H9 (cell line): ENCODE results near the gene HCN2. TPM values are rescaled to one million over a fixed set of nuclear protein-coding genes. Genes with fewer than 3 reads are reported as not detected.

ENCODE experiments used
- DNase-seq: peaks from one replicate; pipeline ENCODE4 v3.0.0-alpha.2; 2017
- H2AFZ ChIP-seq: one replicate; pipeline ENCODE4 v1.6.1; 2013; ENCODE audit warnings: mild to moderate bottlenecking, low read length, control low read depth, moderate library complexity
- H2AK5ac ChIP-seq: 2 replicates; pipeline ENCODE4 v1.6.1; 2013; ENCODE audit warnings: low read length, control low read depth, mixed read lengths; ENCODE audit not compliant: insufficient read length
- H2BK120ac ChIP-seq: one replicate; pipeline ENCODE4 v1.6.1; 2013; ENCODE audit warnings: low read depth, mild to moderate bottlenecking, low read length, control low read depth, inconsistent platforms; ENCODE audit not compliant: poor library complexity, severe bottlenecking
- H2BK12ac ChIP-seq: 2 replicates; pipeline ENCODE4 v1.6.1; 2013; ENCODE audit warnings: low read length, control low read depth, mixed read lengths, low read depth; ENCODE audit not compliant: insufficient read length
- H2BK15ac ChIP-seq: 2 replicates; pipeline ENCODE4 v1.6.1; 2013; ENCODE audit warnings: low read depth, low read length, control low read depth
- H2BK20ac ChIP-seq: one replicate; pipeline ENCODE4 v1.6.1; 2013; ENCODE audit warnings: low read depth, mild to moderate bottlenecking, low read length, control low read depth, inconsistent platforms; ENCODE audit not compliant: poor library complexity, severe bottlenecking
- H2BK5ac ChIP-seq: 2 replicates; pipeline ENCODE4 v1.6.1; 2013; ENCODE audit warnings: low read length, control low read depth, mixed read lengths; ENCODE audit not compliant: insufficient read length
- H3K14ac ChIP-seq: 2 replicates; pipeline ENCODE4 v1.6.1; 2013; ENCODE audit warnings: low read length, control low read depth; ENCODE audit not compliant: insufficient read depth
- H3K18ac ChIP-seq: 2 replicates; pipeline ENCODE4 v1.6.1; 2013; ENCODE audit warnings: low read depth, mild to moderate bottlenecking, mixed read lengths, low read length, control low read depth; ENCODE audit not compliant: insufficient read length
- H3K23ac ChIP-seq: 2 replicates; pipeline ENCODE4 v1.6.1; 2013; ENCODE audit warnings: low read length, control low read depth, mixed read lengths, low read depth; ENCODE audit not compliant: insufficient read length
- H3K23me2 ChIP-seq: 2 replicates; pipeline ENCODE4 v1.6.1; 2013; ENCODE audit warnings: low read depth, mild to moderate bottlenecking, mixed read lengths, low read length, control low read depth; ENCODE audit not compliant: insufficient read length, poor library complexity, severe bottlenecking
- H3K27ac ChIP-seq: 2 replicates; pipeline ENCODE4 v1.5.1; 2013; ENCODE audit warnings: low read length, control low read depth, mixed read lengths, low read depth; ENCODE audit not compliant: insufficient read length
- H3K27me3 ChIP-seq: 2 replicates; pipeline ENCODE4 v1.6.1; 2013; ENCODE audit warnings: low read length, control low read depth, inconsistent platforms; ENCODE audit not compliant: insufficient read depth
- H3K4ac ChIP-seq: 2 replicates; pipeline ENCODE4 v1.6.1; 2013; ENCODE audit warnings: low read depth, mild to moderate bottlenecking, control low read depth, inconsistent platforms, low read length, moderate library complexity
- H3K4me1 ChIP-seq: 2 replicates; pipeline ENCODE4 v1.6.1; 2013; ENCODE audit warnings: low read length, control low read depth, inconsistent platforms; ENCODE audit not compliant: insufficient read depth
- H3K4me2 ChIP-seq: 2 replicates; pipeline ENCODE4 v1.6.1; 2013; ENCODE audit warnings: low read length, control low read depth, mixed read lengths; ENCODE audit not compliant: insufficient read length, insufficient read depth
- H3K56ac ChIP-seq: 2 replicates; pipeline ENCODE4 v1.6.1; 2013; ENCODE audit warnings: low read depth, mild to moderate bottlenecking, mixed read lengths, low read length, control low read depth; ENCODE audit not compliant: insufficient read length
- H3K79me1 ChIP-seq: 2 replicates; pipeline ENCODE4 v1.6.1; 2013; ENCODE audit warnings: low read depth, mild to moderate bottlenecking, moderate library complexity, low read length, control low read depth, inconsistent platforms; ENCODE audit not compliant: insufficient read depth, poor library complexity, severe bottlenecking
- H3K79me2 ChIP-seq: 2 replicates; pipeline ENCODE4 v1.6.1; 2013; ENCODE audit warnings: low read length, control low read depth, inconsistent platforms; ENCODE audit not compliant: insufficient read depth
- H3K9ac ChIP-seq: 2 replicates; pipeline ENCODE4 v1.6.1; 2013; ENCODE audit warnings: low read length, control low read depth, mixed read lengths; ENCODE audit not compliant: insufficient read length; ENCODE audit errors: extremely low read depth
- H3K9me3 ChIP-seq: one replicate; pipeline ENCODE4 v1.6.1; 2013; ENCODE audit warnings: low read depth, low read length, inconsistent platforms; ENCODE audit not compliant: control insufficient read depth
- H3T11ph ChIP-seq: one replicate; pipeline ENCODE4 v1.6.1; 2013; ENCODE audit warnings: mild to moderate bottlenecking, low read length, control low read depth, inconsistent platforms
- H4K20me1 ChIP-seq: one replicate; pipeline ENCODE4 v1.6.1; 2013; ENCODE audit not compliant: control insufficient read depth, insufficient read length, insufficient read depth
- H4K5ac ChIP-seq: 2 replicates; pipeline ENCODE4 v1.6.1; 2013; ENCODE audit warnings: low read depth, mild to moderate bottlenecking, mixed read lengths, low read length, control low read depth; ENCODE audit not compliant: insufficient read length
- H4K8ac ChIP-seq: replicated peaks from 2 replicates; pipeline ENCODE4 v1.6.1; 2013; ENCODE audit warnings: low read length, control low read depth, mixed read lengths, low read depth; ENCODE audit not compliant: insufficient read length
- H4K91ac ChIP-seq: 2 replicates; pipeline ENCODE4 v1.6.1; 2013; ENCODE audit warnings: low read depth, mild to moderate bottlenecking, moderate library complexity, mixed read lengths, low read length, control low read depth; ENCODE audit not compliant: insufficient read length
- H3K27ac Mint-ChIP-seq, 3 experiments: 2 replicates in 2 of 3; 3 replicates in 1 of 3; pipeline ENCODE4 v1.8.0; 2020 to 2021; ENCODE audit warnings: mixed read lengths in 3 of 3, mild to moderate bottlenecking in 1 of 3, moderate library complexity in 1 of 3
- H3K27me3 Mint-ChIP-seq: 2 replicates; pipeline ENCODE4 v1.8.0; 2021; ENCODE audit warnings: low read depth, mild to moderate bottlenecking, moderate library complexity, mixed read lengths
- H3K36me3 Mint-ChIP-seq, 3 experiments: 2 replicates in 2 of 3; 3 replicates in 1 of 3; pipeline ENCODE4 v1.8.0; 2020 to 2021; ENCODE audit warnings: low read depth in 3 of 3, mixed read lengths in 3 of 3; ENCODE audit not compliant: insufficient read depth in 1 of 3
- H3K4me1 Mint-ChIP-seq, 2 experiments: 2 replicates each; pipeline ENCODE4 v1.8.0; 2020; ENCODE audit warnings: mixed read lengths in 2 of 2
- H3K4me3 Mint-ChIP-seq, 2 experiments: 2 replicates in 1 of 2; 3 replicates in 1 of 2; pipeline ENCODE4 v1.8.0; 2020 to 2021; ENCODE audit warnings: mild to moderate bottlenecking in 2 of 2, mixed read lengths in 2 of 2, moderate library complexity in 1 of 2
- H3K9me3 Mint-ChIP-seq, 2 experiments: 2 replicates in 1 of 2; 3 replicates in 1 of 2; pipeline ENCODE4 v1.8.0; 2020; ENCODE audit warnings: mild to moderate bottlenecking in 2 of 2, mixed read lengths in 2 of 2, moderate library complexity in 1 of 2
- CTCF ChIP-seq: fragments of 200-600 bp; sonication (generic); conservative IDR thresholded peaks from 3 replicates; pipeline ENCODE4 v1.8.0; 2021; ENCODE audit warnings: antibody characterized with exemption, mild to moderate bottlenecking
- WGBS: extraction: QIAGEN DNeasy Blood & Tissue Kit; methylation state at CpG from one replicate; pipeline ENCODE4 v1.1.7; 2013; ENCODE audit warnings: missing lambda C conversion rate, low lambda C conversion rate, mixed read lengths; ENCODE audit not compliant: insufficient read length; ENCODE audit errors: extremely low coverage; 5-methylcytosine and 5-hydroxymethylcytosine counted together
- total RNA-seq: library from RNA; stranded (reverse); gene quantifications from 2 replicates; pipeline ENCODE4 v1.2.1, GENCODE V29; 2021

Gene HCN2
- total RNA-seq, 1 experiment from 2014 or later, result 3.7 TPM

DNA sequence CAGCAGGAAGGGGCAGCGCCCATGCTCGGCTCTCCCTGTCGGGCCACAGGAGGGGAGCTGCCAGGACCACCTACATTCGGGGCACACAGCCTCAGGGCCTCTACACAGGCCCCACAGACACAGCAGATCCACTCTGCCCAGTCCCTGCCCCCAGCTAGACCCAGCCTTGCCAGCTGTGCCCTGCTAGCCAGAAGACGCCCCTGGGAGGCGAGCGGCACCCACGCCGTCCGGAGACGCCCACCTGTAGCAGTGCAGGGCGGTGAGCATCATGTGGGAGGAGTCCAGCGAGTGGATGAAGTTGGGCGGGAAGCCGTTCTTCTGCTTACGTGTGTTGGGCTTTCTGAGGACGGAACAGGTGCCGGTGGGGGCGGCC, 28.6 kb downstream of the HCN2 start:
- H3K27me3 ChIP-seq, result no peaks in the 10 kb centered on the region
- H3K23me2 ChIP-seq, result no peaks in the 10 kb centered on the region
- no peaks in the 10 kb centered on the region for H3K4me1 ChIP-seq
- H3K9me3 Mint-ChIP-seq, result no peaks in the 10 kb centered on the region
- H3K27ac ChIP-seq, result no peak overlapping the region
- DNase-seq, result no peak
- no peak for TF ChIP-seq CTCF
- no peaks in the 10 kb centered on the region for H4K20me1 ChIP-seq
- H3T11ph ChIP-seq, result no peak overlapping the region
- H3K23ac ChIP-seq, result no peak overlapping the region
- no peaks in the 10 kb centered on the region for H3K4me1 Mint-ChIP-seq
- H3K9ac ChIP-seq, result no peak overlapping the region
- no peaks in the 10 kb centered on the region for H3K79me2 ChIP-seq
- no peak overlapping the region for H3K56ac ChIP-seq
- no peak overlapping the region for H2BK20ac ChIP-seq
- no peak overlapping the region for H2BK12ac ChIP-seq
- H4K91ac ChIP-seq, result no peak overlapping the region
- no peak overlapping the region for H3K14ac ChIP-seq
- no peaks in the 10 kb centered on the region for H3K79me1 ChIP-seq
- no CpG with 5 or more reads among the region's 19 CpGs for WGBS
- no peak overlapping the region for H3K4ac ChIP-seq
- H3K4me3 Mint-ChIP-seq, result no peak overlapping the region
- no peak overlapping the region for H2BK15ac ChIP-seq
- H2BK5ac ChIP-seq, result no peak overlapping the region
- no peak overlapping the region for H2AK5ac ChIP-seq
- no peak overlapping the region for H3K18ac ChIP-seq
- no peak overlapping the region for H4K8ac ChIP-seq
- H2BK120ac ChIP-seq, result no peak overlapping the region
- no peak overlapping the region for H4K5ac ChIP-seq
- H2AFZ ChIP-seq, result no peak overlapping the region
- H3K9me3 ChIP-seq, result no peaks in the 10 kb centered on the region
- no peak overlapping the region for H3K27ac Mint-ChIP-seq
- no peak overlapping the region for H3K4me2 ChIP-seq
- H3K36me3 Mint-ChIP-seq, result peaks cover 21 to 55% (median 42%) of the 10 kb centered on the region in 3 experiments
- H3K27me3 Mint-ChIP-seq, result no peaks in the 10 kb centered on the region
